Measurements from ENCODE around the gene LRRC72.

DNA sequence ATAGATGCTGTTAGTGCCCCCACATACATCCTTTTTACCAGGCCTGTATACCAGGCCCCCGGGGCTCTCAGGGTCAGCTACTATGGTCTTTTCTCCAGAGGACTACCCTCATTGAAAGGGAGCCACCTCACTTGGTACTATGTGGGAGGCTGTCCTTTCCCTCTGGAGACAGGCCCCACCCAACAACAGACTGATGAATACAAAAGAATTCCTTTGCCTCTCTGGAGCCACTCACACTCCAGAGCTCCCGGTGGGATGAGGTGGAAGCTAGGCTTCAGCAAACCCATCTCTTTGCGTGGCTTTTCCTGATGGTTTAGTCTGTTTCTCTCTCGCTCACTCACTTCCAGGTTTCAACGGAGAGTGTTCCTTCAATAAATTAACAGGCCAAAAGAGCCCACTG lies 88.6 kb downstream of the LRRC72 start:
- TF ChIP-seq EZH2 (IDR thresholded peaks at IDR 0.05; ENCODE audit: low read length, missing control alignments), result no peak
- TF ChIP-seq, protein P1, sequence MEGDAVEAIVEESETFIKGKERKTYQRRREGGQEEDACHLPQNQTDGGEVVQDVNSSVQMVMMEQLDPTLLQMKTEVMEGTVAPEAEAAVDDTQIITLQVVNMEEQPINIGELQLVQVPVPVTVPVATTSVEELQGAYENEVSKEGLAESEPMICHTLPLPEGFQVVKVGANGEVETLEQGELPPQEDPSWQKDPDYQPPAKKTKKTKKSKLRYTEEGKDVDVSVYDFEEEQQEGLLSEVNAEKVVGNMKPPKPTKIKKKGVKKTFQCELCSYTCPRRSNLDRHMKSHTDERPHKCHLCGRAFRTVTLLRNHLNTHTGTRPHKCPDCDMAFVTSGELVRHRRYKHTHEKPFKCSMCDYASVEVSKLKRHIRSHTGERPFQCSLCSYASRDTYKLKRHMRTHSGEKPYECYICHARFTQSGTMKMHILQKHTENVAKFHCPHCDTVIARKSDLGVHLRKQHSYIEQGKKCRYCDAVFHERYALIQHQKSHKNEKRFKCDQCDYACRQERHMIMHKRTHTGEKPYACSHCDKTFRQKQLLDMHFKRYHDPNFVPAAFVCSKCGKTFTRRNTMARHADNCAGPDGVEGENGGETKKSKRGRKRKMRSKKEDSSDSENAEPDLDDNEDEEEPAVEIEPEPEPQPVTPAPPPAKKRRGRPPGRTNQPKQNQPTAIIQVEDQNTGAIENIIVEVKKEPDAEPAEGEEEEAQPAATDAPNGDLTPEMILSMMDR (conservative IDR thresholded peaks at IDR 0.05 in 1 of 2, IDR thresholded peaks at IDR 0.05 in 1 of 2; ENCODE audit: low read depth in 1 of 2, low read length in 2 of 2), result no peak

Data from fibroblast of lung (primary cell).